ENCODE results near the gene ATP13A3. TPM values are rescaled to one million over a fixed set of nuclear protein-coding genes. Genes with fewer than 3 reads are reported as not detected.
"Not testable (repeated sequence)": the region's sequence is repeated elsewhere in the genome, so short reads cannot be mapped to it uniquely, and the experiment has no call there.

The ATP13A3 gene
- total and polyA plus RNA-seq, 10 of the 15 experiments (the other 5 are each of a cell fraction or from before 2014, with no cell fraction given) = 14.0 to 108 (median 69.5) TPM

GRCh38 chr3:194520682-194521162, 33.9 kb upstream of the ATP13A3 start:
- H3K4me3 ChIP-seq; H3K79me2 ChIP-seq (ENCODE audit: control insufficient read depth, insufficient read depth, low read length); H3K9ac ChIP-seq (ENCODE audit: control insufficient read depth, insufficient read depth, low read length); in situ Hi-C loops (cut with MboI); BruUV-seq (replicated peaks); H3K27me3 ChIP-seq (replicated peaks in 1 of 2; ENCODE audit: control insufficient read depth in 2 of 2, insufficient read depth in 2 of 2, low read length in 1 of 2); H4K20me1 ChIP-seq (ENCODE audit: control insufficient read depth, insufficient read depth); CTCF ChIA-PET; H3K27ac ChIP-seq (ENCODE audit: control insufficient read depth, insufficient read depth); intact Hi-C loops (cut with micrococcal nuclease; ENCODE audit: unreplicated experiment); H2AFZ ChIP-seq (ENCODE audit: control insufficient read depth, low read depth, low read length); RAD21 ChIA-PET (ENCODE audit: unreplicated experiment); H3K36me3 ChIP-seq (ENCODE audit: control insufficient read depth in 2 of 2, insufficient read depth in 2 of 2, low read length in 1 of 2): not testable (repeated sequence)
- peak; percentile 61; the same call in 1 of the 2 replicates for TF ChIP-seq IRF4 (IDR thresholded peaks at IDR 0.05; ENCODE audit: low read depth, low read length)
- TF ChIP-seq BHLHE40 (IDR thresholded peaks at IDR 0.05; ENCODE audit: borderline replicate concordance in 1 of 2, low read depth in 2 of 2, low read length in 1 of 2) = peak; percentile 37 to 87; a peak in 3 of 4 replicates
- TF ChIP-seq EED (IDR thresholded peaks at IDR 0.05; ENCODE audit: low read depth) = 0 out of 2 replicates have a peak, but pooled peaks have one; percentile 37
- TF ChIP-seq RUNX3 (IDR thresholded peaks at IDR 0.05; ENCODE audit: low read length) = peak; percentile 90
- TF ChIP-seq CREM (IDR thresholded peaks at IDR 0.05; ENCODE audit: low read depth) = peak; percentile 28; the same call in 1 of the 2 replicates
- peak; percentile 47 for TF ChIP-seq MEF2B (IDR thresholded peaks at IDR 0.05; ENCODE audit: partially characterized antibody, poor library complexity, severe bottlenecking)
- TF ChIP-seq ATF2 (IDR thresholded peaks at IDR 0.05; ENCODE audit: low read length) = peak; percentile 48
- peak; percentile 53; the same call in 1 of the 2 replicates for TF ChIP-seq MTA2 (IDR thresholded peaks at IDR 0.05; ENCODE audit: low read depth)
- TF ChIP-seq BCL11A (IDR thresholded peaks at IDR 0.05; ENCODE audit: low read depth, low read length) = peak; percentile 42
- TF ChIP-seq MEF2A (IDR thresholded peaks at IDR 0.05; ENCODE audit: insufficient read depth, low read depth, low read length) = 0 out of 2 replicates have a peak, but pooled peaks have one; percentile 21
- TF ChIP-seq NFIC (IDR thresholded peaks at IDR 0.05; ENCODE audit: low read depth, low read length) = peak; percentile 60
- 0 out of 2 replicates have a peak, but pooled peaks have one; percentile 30 for TF ChIP-seq TCF12 (IDR thresholded peaks at IDR 0.05; ENCODE audit: low read depth, low read length)
- peak; percentile 81 for TF ChIP-seq PKNOX1 (IDR thresholded peaks at IDR 0.05)
- 0 out of 2 replicates have a peak, but pooled peaks have one; percentile 28 for TF ChIP-seq RELB (IDR thresholded peaks at IDR 0.05; ENCODE audit: low read depth)
- peak; percentile 47 to 53; a peak in 2 of 4 replicates for TF ChIP-seq IKZF2 (IDR thresholded peaks at IDR 0.05)
- peak; percentile 70 for TF ChIP-seq JUNB (IDR thresholded peaks at IDR 0.05)
- TF ChIP-seq FOXM1 (IDR thresholded peaks at IDR 0.05; ENCODE audit: low read depth, low read length) = peak; percentile 38; the same call in 1 of the 2 replicates
- TF ChIP-seq SKIL (IDR thresholded peaks at IDR 0.05; ENCODE audit: low read depth, poor library complexity, severe bottlenecking) = peak; percentile 74
- TF ChIP-seq ATF7 (IDR thresholded peaks at IDR 0.05; ENCODE audit: low read depth) = peak; percentile 47; the same call in 1 of the 2 replicates
- H3K4me1 ChIP-seq (ENCODE audit: control insufficient read depth, insufficient read depth, low read length) = peaks cover 16% of the 10 kb centered on the region; the same call in 1 of the 2 replicates
- H3K4me2 ChIP-seq (ENCODE audit: control insufficient read depth, insufficient read depth) = 0 out of 2 replicates have a peak overlapping the region, but pooled peaks have one; percentile 13
- ChIA-PET POLR2A (interaction anchor here (1.6 kb wide), 1 partner anchor 35 kb away, joined by 3 read pairs; no protein-coding TSS in a partner anchor), SMC1A (ENCODE audit: uncharacterized antibody, unreplicated experiment) (interaction anchor here (1.5 kb wide), 1 partner anchor 32 kb away, joined by 3 read pairs; no protein-coding TSS in a partner anchor)
- ATAC-seq = peak; percentile 99
- peak; percentile 81 for DNase-seq (ENCODE audit: low read depth, low spot score)
- peaks cover 13% of the 10 kb centered on the region for H3K9me3 ChIP-seq (replicated peaks; ENCODE audit: control insufficient read depth, insufficient read depth, low read length)
- peak; percentile 78 for FAIRE-seq
- WGBS (ENCODE audit: insufficient coverage, insufficient replicate concordance, low lambda C conversion rate, missing lambda C conversion rate) = 4% methylated on average over 8 of the region's 8 CpGs
